PC-9 (cell line): ENCODE results near the gene TRIM24. TPM values are rescaled to one million over a fixed set of nuclear protein-coding genes. Genes with fewer than 3 reads are reported as not detected.

Experiments used
- BruUV-seq: library from RNA; stranded (reverse); fragments of 400-500 nt; replicated peaks from 2 replicates; lab custom pipeline; 2021; lab: Mats Ljungman, UMichigan
- CTCF ChIA-PET: fragments of 300-600 bp; sonication (Branson Sonifier 250); formaldehyde crosslinking; loops from one replicate; lab custom pipeline; 2022; ENCODE audit warnings: antibody characterized with exemption; lab: Charles Lee
- POLR2A ChIA-PET: fragments of 300-600 bp; sonication (Branson Sonifier 250); formaldehyde crosslinking; loops from one replicate; lab custom pipeline; 2022; ENCODE audit warnings: antibody characterized with exemption; ENCODE audit not compliant: unreplicated experiment; lab: Charles Lee
- DNase-seq, 2 experiments: peaks; one replicate each; pipeline versions ENCODE4 v3.0.0 to v3.0.0-alpha.2; 2015 to 2022; ENCODE audit warnings: mixed read lengths in 1 of 2
- H2AFZ ChIP-seq: fragments of 200-600 bp; sonication (generic); 2 replicates; pipeline ENCODE4 v1.8.1; 2017; ENCODE audit warnings: antibody characterized with exemption
- H3F3A ChIP-seq: fragments of 200-600 bp; sonication (generic); 2 replicates; pipeline ENCODE4 v1.8.1; 2017; ENCODE audit warnings: antibody characterized with exemption, mild to moderate bottlenecking, low read depth; ENCODE audit not compliant: insufficient read depth
- H3K27ac ChIP-seq: fragments of 200-600 bp; sonication (generic); 2 replicates; pipeline ENCODE4 v1.6.1; 2016; ENCODE audit warnings: mixed run types
- H3K27me3 ChIP-seq: fragments of 200-600 bp; sonication (generic); 2 replicates; pipeline ENCODE4 v1.6.1; 2016; ENCODE audit warnings: low read depth, mixed run types; ENCODE audit not compliant: insufficient read depth
- H3K36me3 ChIP-seq: fragments of 200-600 bp; sonication (generic); 2 replicates; pipeline ENCODE4 v1.6.1; 2016; ENCODE audit warnings: low read depth, mixed run types
- H3K4me1 ChIP-seq: fragments of 200-600 bp; sonication (generic); replicated peaks from 2 replicates; pipeline ENCODE4 v1.6.1; 2016; ENCODE audit warnings: mixed run types; ENCODE audit not compliant: insufficient read depth
- H3K4me2 ChIP-seq: fragments of 200-600 bp; sonication (generic); 2 replicates; pipeline ENCODE4 v1.6.1; 2017; ENCODE audit warnings: mixed run types
- H3K4me3 ChIP-seq: fragments of 200-600 bp; sonication (generic); 2 replicates; pipeline ENCODE4 v1.6.1; 2016; ENCODE audit warnings: mixed run types
- H3K79me2 ChIP-seq: fragments of 200-600 bp; sonication (generic); 2 replicates; pipeline ENCODE4 v1.6.1; 2017; ENCODE audit warnings: low read depth, mixed run types
- H3K9me2 ChIP-seq: fragments of 200-600 bp; sonication (generic); 2 replicates; pipeline ENCODE4 v1.8.1; 2017; ENCODE audit warnings: mild to moderate bottlenecking; ENCODE audit not compliant: insufficient read depth
- H3K9me3 ChIP-seq: fragments of 200-600 bp; sonication (generic); 2 replicates; pipeline ENCODE4 v1.8.1; 2016; ENCODE audit warnings: low read depth; ENCODE audit not compliant: insufficient read depth
- H4K20me1 ChIP-seq: fragments of 200-600 bp; sonication (generic); 2 replicates; pipeline ENCODE4 v1.8.1; 2017; ENCODE audit not compliant: insufficient read depth
- EZH2 ChIP-seq: fragments of 200-600 bp; sonication (generic); IDR thresholded peaks from 2 replicates; pipeline ENCODE4 v1.8.0; 2017; ENCODE audit warnings: antibody characterized with exemption, low read depth
- intact Hi-C: fragments of 100-400 bp; cut with micrococcal nuclease; formaldehyde crosslinking; loops from one replicate; pipeline ENCODE4 v1.10.0; 2022; ENCODE audit not compliant: unreplicated experiment
- total RNA-seq: library from RNA; stranded (reverse); gene quantifications from 2 replicates; pipeline ENCODE4 v1.2.3, GENCODE V29; 2021
- TF ChIP-seq, protein P1 (sequence below): fragments of 200-600 bp; sonication (generic); conservative IDR thresholded peaks from 2 replicates; pipeline ENCODE4 v1.6.1; 2017; ENCODE audit warnings: mixed run types, antibody characterized with exemption, mild to moderate bottlenecking, moderate library complexity

TRIM24 gene
- total RNA-seq, 1 experiment from 2014 or later, result 20.5 TPM

DNA sequence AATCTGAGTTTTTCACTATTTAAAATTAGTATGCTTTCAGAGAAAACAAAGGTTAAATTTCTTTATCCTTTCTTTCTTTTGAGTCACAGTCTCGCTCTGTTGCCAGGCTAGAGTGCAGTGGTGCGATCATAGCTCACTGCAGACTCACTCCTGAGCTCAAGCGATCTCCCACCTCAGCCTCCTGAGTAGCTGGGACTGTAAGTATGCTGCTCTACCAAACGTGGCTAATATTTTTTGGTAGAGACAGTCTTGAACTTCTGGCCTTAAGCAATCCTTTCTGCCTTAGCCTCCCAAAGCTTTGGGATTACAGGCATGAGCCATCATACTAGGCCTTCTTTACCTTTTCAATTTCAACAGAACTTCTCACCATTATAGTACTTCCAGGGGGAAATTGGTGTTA is 113.7 kb downstream of the TRIM24 start:
- Histone ChIP-seq H3K79me2 (no peaks in the 10 kb centered on the region), H3K27ac (no peak overlapping the region), H3K9me3 (no peaks in the 10 kb centered on the region), H3F3A (no peaks in the 10 kb centered on the region; the same call in 1 of the 2 replicates), H3K4me2 (no peak overlapping the region), H3K27me3 (no peaks in the 10 kb centered on the region), H3K4me3 (no peak overlapping the region), H2AFZ (no peak overlapping the region), H4K20me1 (no peaks in the 10 kb centered on the region), H3K4me1 (no peaks in the 10 kb centered on the region), H3K36me3 (peaks cover 19% of the 10 kb centered on the region; the same call in 1 of the 2 replicates), H3K9me2 (no peaks in the 10 kb centered on the region)
- ChIA-PET POLR2A (no interaction called here), CTCF (no interaction called here)
- DNase-seq, result no peak
- BruUV-seq, result no TSS peak
- no peak for TF ChIP-seq EZH2
- TF ChIP-seq, protein P1, sequence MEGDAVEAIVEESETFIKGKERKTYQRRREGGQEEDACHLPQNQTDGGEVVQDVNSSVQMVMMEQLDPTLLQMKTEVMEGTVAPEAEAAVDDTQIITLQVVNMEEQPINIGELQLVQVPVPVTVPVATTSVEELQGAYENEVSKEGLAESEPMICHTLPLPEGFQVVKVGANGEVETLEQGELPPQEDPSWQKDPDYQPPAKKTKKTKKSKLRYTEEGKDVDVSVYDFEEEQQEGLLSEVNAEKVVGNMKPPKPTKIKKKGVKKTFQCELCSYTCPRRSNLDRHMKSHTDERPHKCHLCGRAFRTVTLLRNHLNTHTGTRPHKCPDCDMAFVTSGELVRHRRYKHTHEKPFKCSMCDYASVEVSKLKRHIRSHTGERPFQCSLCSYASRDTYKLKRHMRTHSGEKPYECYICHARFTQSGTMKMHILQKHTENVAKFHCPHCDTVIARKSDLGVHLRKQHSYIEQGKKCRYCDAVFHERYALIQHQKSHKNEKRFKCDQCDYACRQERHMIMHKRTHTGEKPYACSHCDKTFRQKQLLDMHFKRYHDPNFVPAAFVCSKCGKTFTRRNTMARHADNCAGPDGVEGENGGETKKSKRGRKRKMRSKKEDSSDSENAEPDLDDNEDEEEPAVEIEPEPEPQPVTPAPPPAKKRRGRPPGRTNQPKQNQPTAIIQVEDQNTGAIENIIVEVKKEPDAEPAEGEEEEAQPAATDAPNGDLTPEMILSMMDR, result no peak
- intact Hi-C loops, result no loop called here

DNA sequence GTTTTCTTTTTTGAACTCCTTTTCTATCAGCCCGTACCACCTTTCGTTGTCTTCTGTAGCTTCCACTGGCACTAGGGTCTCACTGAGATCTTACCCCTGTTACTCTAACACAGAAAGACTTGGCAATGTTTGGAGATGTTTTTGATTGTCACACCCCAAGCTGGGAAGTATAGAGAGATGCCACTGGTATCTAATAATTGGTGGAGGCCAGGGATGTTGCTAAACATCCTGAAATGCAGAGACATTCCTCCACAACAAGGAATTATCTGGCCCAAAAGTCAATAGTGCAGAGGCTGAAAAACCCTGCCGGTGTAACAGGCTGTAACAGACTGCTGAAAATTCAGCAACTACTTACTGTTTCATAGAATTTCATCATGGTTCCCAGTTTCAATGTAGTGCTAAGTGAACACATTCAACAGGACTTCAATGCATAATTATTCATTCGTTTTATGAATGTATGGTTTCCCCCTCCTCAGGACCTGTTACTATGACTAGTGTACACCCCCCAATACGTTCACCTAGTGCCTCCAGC is 115.9 kb downstream of the TRIM24 start:
- ChIA-PET POLR2A (no interaction called here), CTCF (no interaction called here)
- H3K9me2 ChIP-seq, result no peaks in the 10 kb centered on the region
- no peak for DNase-seq
- no peaks in the 10 kb centered on the region; the same call in 1 of the 2 replicates for H3F3A ChIP-seq
- intact Hi-C loops, result no loop called here
- no peaks in the 10 kb centered on the region for H3K9me3 ChIP-seq
- H3K4me3 ChIP-seq, result no peak overlapping the region
- H3K36me3 ChIP-seq, result peaks cover 26% of the 10 kb centered on the region
- no peak overlapping the region for H3K27ac ChIP-seq
- TF ChIP-seq, protein P1, result no peak
- no peak for TF ChIP-seq EZH2
- H3K4me1 ChIP-seq, result no peaks in the 10 kb centered on the region
- no peak overlapping the region for H3K4me2 ChIP-seq
- H4K20me1 ChIP-seq, result no peaks in the 10 kb centered on the region
- no peak overlapping the region for H2AFZ ChIP-seq
- no TSS peak for BruUV-seq
- H3K79me2 ChIP-seq, result no peaks in the 10 kb centered on the region
- no peaks in the 10 kb centered on the region for H3K27me3 ChIP-seq

DNA sequence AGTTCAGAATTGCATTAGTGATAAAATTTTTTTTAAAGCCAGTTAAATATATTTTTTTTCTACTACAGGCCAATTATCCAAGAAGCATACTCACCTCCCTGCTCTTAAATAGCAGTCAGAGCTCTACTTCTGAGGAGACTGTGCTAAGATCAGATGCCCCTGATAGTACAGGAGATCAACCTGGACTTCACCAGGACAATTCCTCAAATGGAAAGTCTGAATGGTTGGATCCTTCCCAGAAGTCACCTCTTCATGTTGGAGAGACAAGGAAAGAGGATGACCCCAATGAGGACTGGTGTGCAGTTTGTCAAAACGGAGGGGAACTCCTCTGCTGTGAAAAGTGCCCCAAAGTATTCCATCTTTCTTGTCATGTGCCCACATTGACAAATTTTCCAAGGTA is 119.1 kb downstream of the TRIM24 start:
- H4K20me1 ChIP-seq, result no peaks in the 10 kb centered on the region
- H2AFZ ChIP-seq, result no peak overlapping the region
- no peaks in the 10 kb centered on the region for H3K27me3 ChIP-seq
- H3K36me3 ChIP-seq, result peaks cover 34% of the 10 kb centered on the region
- BruUV-seq, result no TSS peak
- no peaks in the 10 kb centered on the region for H3K9me3 ChIP-seq
- no peak overlapping the region for H3K4me3 ChIP-seq
- H3K27ac ChIP-seq, result no peak overlapping the region
- no peak for DNase-seq
- no peaks in the 10 kb centered on the region; the same call in 1 of the 2 replicates for H3F3A ChIP-seq
- no peaks in the 10 kb centered on the region for H3K4me1 ChIP-seq
- intact Hi-C loops, result no loop called here
- H3K9me2 ChIP-seq, result no peaks in the 10 kb centered on the region
- H3K4me2 ChIP-seq, result no peak overlapping the region
- CTCF ChIA-PET, result no interaction called here
- TF ChIP-seq EZH2, result no peak
- TF ChIP-seq, protein P1, result no peak
- POLR2A ChIA-PET, result interaction anchor here (0.8 kb wide), 1 partner anchor 113 kb away, joined by 18 read pairs; no protein-coding TSS in a partner anchor
- H3K79me2 ChIP-seq, result no peaks in the 10 kb centered on the region
